Measurements from ENCODE around the gene TTC39B.

The TTC39B gene

DNA sequence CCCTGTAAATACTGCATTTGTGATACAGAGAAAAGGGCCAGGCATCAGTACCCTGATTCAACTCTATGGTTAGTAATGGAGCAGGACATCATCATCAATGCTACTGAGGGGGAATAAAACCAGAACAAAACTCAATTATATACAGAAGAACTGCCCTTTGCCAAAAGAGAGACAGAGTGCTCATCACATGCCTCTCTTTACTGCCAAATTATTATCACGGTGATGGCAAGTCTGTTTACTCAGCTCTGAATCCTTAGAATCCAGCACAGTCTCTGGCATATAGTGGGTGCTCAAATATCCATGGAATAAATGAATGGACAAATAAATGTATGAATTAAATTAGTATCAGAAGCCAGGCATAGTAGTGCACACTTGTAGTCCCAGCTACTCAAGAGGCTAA lies 130.2 kb downstream of the TTC39B start:
- DNase-seq (ENCODE audit: low read depth): no peak

- DNase-seq (ENCODE audit: low read depth): no peak
These were observed 143.1 kb downstream of the TTC39B start for GRCh38 chr9:15163931-15164330.

DNA sequence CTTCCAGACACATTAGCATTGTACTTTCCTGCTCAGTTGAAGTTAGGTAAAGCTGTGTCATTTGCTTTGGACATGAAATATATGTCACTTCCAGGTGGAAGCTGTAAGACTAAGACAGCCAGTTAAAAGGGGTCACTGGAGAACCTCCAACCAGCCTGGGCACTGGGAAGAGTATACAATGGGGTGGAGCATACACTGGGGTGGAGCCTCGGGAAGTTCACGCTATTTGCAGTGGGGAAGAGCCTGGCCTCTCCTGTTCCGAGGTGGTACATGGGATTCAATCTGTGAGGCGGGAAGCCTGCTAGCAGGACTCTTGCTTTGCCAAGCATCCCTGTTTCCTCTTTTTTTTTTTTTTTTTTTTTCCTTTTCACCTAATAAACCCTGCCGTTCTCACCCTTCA lies 145.3 kb downstream of the TTC39B start:
- DNase-seq (ENCODE audit: low read depth): no peak

- DNase-seq (ENCODE audit: low read depth): no peak
These were observed 146.3 kb downstream of the TTC39B start for GRCh38 chr9:15160673-15161072.

- no peak for DNase-seq (ENCODE audit: low read depth)
These were observed 149.0 kb downstream of the TTC39B start for GRCh38 chr9:15158064-15158463.

GRCh38 chr9:15157381-15157780 lies 149.6 kb downstream of the TTC39B start:
- DNase-seq (ENCODE audit: low read depth): no peak

GRCh38 chr9:15156241-15156640 lies 150.8 kb downstream of the TTC39B start:
- DNase-seq (ENCODE audit: low read depth): no peak

DNA sequence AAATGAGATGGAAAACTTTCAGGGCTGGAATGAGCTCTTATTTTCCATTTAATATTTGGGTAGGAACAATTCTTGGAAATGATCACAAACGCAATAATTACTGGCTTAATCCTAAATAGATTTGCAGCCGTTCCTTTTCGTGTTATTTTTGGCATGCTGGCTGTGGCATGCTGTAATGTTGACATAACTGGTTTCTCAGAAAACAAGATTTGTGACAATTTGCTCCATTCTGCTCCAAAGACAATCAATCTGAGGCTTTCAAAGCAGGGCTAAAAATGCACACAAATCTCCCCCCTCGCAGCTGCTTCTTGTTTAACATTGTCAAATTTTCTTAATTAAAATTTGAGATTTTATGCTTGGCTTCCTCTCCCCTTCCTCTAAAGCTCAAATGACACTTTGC lies 151.2 kb downstream of the TTC39B start:
- no peak for DNase-seq (ENCODE audit: low read depth)

- no peak for DNase-seq (ENCODE audit: low read depth)
These were observed 151.7 kb downstream of the TTC39B start for GRCh38 chr9:15155323-15155722.

DNA sequence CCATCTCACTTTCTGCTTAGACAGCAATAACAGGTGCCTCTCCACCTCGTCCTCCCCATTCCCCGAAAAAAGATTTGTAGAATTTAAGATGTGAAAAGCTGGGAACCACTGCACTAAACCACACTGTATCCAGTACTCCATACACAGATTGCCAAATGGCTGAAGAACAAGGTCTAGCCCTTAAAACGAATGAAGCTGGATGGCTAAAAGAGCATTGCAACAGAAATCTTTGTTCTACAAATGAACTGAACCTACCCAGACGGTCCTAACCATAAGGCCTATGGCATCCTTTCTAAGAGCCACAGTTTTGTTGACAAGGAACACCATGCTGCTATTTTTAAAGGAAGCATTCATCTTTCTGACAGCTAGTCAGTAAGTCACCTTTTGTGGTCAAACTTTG lies 152.3 kb downstream of the TTC39B start:
- no peak for DNase-seq (ENCODE audit: low read depth)

GRCh38 chr9:15153961-15154360 lies 153.1 kb downstream of the TTC39B start:
- no peak for DNase-seq (ENCODE audit: low read depth)

DNA sequence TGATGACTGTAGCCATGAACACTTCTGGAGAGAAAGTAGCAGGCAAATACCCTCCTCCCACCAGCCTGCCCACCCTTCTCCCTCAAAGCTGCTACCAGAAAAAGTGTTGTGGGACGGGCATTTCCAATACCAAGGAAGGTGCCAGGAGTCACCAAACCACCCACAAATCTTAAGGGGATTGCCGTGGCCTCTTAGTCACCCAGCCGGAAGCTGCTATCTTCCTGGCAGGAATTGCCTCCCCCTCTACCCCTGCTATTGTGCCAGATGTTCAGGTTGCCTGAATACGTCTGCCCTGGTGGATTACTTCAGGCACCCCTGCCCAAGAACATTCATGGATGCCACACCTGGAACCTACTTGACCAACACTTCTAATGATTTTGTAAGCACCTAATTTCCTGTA lies 156.1 kb downstream of the TTC39B start:
- DNase-seq (ENCODE audit: low read depth): no peak

- no peak for DNase-seq (ENCODE audit: low read depth)
These were observed 157.6 kb downstream of the TTC39B start for GRCh38 chr9:15149450-15149849.

- no peak for DNase-seq (ENCODE audit: low read depth)
These were observed 160.7 kb downstream of the TTC39B start for GRCh38 chr9:15146268-15146700.

GRCh38 chr9:15144622-15145061 lies 162.4 kb downstream of the TTC39B start:
- no peak for DNase-seq (ENCODE audit: low read depth)

DNA sequence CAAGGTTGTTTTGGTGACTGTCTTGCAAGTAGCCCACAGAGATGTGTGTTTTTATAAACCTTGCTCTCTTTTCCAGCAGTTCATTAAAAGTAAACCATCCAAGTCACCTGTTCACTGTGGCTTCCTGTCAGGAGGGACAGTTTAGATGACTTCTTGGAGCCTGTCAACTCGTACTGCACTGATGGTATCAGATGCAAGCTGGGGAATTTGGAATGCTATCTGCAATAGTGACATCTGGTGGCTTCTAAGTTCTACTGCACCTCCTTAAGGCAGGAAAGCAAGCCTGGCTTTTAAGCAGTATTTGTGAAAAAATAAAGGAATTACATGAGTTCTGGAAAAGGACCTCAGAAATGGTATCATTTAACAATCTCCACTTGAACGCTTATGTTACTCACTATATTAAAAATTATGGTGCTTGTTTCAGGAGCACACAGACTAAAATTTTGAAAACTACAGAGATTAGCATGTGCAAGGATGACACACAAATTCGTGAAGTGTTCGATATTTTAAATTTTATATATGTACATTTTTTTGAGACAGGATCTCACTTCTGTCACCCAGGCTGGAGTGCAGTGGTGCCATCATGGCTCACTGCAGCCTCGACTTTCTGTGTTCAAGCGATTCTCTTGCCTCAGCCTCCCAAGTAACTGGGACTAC lies 164.0 kb downstream of the TTC39B start:
- DNase-seq (ENCODE audit: low read depth): peak; percentile 32

- DNase-seq (ENCODE audit: low read depth): no peak
These were observed 167.0 kb downstream of the TTC39B start for GRCh38 chr9:15140051-15140450.

GRCh38 chr9:15139469-15139868 lies 167.5 kb downstream of the TTC39B start:
- DNase-seq (ENCODE audit: low read depth): no peak

- DNase-seq (ENCODE audit: low read depth): no peak
These were observed 168.7 kb downstream of the TTC39B start for GRCh38 chr9:15138357-15138686.

DNA sequence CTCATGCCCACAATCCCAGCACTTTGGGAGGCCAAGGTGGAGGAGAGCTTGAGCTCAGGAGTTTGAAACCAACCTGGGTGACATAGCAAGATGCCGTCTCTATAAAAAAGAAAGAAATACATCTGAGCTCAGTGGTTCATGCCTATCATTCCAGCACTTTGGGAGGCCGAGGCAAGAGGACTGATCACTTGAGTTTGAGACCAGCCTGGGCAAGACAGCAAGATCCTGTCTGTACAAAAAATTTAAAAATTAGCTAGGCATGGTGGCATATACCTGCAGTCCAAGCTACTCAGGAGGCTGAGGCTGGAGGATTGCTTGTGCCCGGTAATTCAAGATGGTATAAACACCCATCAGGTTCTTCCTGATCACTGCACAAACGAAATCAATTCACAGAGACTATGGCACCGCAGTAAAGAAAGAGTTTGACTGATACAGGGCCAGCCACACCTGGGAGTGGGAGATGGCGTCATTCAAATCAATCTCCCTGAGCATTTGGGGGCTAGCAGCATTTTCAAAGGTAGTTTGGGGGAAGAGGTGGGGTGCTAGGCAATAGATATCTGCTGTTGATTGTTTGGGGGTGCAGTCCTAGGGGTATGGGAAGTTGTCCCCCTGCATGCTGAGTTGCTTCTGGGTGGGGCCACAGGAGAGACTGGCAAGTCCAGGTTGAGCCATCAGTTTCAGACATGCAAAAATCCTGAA lies 169.2 kb downstream of the TTC39B start:
- no peak for DNase-seq (ENCODE audit: low read depth)

GRCh38 chr9:15137089-15137488 lies 169.9 kb downstream of the TTC39B start:
- DNase-seq (ENCODE audit: low read depth): no peak

DNA sequence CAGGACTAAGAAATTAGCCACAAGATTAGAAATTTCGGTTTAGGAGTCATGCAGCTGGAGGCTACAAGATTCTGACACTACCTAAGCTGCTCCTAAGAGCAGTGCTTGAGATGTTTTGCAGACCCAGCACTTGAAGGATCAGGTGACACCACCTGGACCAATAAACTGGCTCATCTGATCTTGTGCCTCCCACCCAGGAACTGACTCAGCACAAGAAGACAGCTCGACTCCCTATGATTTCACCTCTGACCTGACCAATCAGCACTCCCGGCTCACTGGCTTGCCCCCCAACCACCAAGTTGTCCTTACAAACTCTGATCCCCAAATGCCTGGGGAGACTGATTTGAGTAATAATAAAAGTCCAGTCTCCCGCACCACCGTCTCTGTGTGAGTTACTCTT lies 170.4 kb downstream of the TTC39B start:
- DNase-seq (ENCODE audit: low read depth): no peak

DNA sequence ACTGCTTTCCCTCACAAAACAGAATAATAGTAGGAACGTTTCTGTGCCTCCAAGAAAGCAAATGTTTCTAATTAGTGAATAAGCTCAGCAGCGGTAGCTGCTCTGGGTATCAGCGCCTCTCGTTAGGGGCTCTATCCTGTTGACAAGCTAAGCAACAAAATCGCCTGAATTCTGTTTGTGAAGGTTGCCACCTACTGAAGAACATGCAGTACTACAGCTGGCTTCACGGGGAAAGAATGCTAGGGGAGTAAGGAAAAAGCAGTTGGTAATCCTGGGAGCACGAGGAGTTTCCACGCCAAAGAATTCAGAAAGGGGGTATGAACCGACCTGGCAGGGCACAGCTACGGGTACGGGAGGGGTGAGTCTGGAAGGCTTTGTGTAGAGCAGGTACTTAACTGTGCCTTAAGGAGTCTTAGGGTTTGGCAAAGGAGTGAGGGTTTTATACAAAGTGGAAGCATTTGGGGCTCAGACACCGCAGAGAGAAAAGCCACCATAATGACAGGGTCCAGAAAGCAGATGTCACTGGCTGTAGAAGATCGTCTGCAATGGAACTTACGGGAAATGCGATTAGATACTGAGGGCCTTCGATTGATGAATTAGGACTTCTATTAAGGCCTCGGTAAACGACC lies 171.7 kb downstream of the TTC39B start:
- DNase-seq (ENCODE audit: low read depth): peak; percentile 20

- no peak for DNase-seq (ENCODE audit: low read depth)
These were observed 173.5 kb downstream of the TTC39B start for GRCh38 chr9:15133488-15133887.
